SH-SY5Y (cell line): ENCODE results near the gene SCN1B.

Experiments
- GATA2 ChIP-seq: IDR thresholded peaks from 2 replicates; pipeline ENCODE4 v1.6.1; 2011; ENCODE audit warnings: mild to moderate bottlenecking, low read depth, low read length
- GATA3 ChIP-seq: IDR thresholded peaks from 2 replicates; pipeline ENCODE4 v1.6.1; 2011; ENCODE audit warnings: low read depth, mild to moderate bottlenecking, low read length, moderate library complexity

DNA sequence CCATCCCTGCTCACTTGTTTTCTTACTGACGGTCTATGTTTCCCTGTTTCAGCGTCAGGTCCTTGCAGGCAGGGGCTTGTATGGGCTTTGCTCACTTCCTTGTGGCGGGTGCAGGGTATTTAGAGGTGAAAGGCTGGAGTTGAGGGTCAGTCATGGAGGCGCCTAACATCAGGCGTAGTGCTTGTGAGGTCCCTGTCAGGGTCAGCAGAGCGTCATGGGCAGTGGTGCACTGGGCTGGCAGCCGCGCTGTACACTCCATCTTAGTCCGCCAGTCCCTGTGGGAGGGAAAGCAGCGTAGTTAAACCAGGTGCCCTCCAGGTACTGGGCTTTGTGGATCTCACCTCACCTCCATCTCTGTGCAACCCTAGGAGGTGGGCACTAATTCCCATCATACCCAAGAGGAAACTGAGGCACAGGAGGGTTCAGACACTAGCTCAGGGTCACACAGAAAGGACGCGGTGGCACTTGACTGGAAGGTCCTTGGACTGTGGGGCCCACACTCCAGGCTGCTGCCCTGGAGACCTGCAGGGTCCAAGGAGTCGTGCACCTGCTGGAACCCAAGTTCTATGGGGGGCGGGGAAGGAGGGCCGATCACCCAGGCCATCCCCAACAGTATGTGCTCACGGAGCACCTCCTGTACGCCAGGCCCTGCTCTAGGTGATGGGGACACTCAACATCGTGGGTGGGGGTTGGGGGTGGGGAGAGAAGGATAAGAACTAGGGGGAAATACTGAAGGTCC lies 25.6 kb upstream of the SCN1B start:
- TF ChIP-seq GATA2, result no peak
- TF ChIP-seq GATA3, result no peak
